Osteocyte (in vitro differentiated cells): ENCODE measurements around the gene DNASE2B. TPM values are rescaled to one million over a fixed set of nuclear protein-coding genes. Genes with fewer than 3 reads are reported as not detected.

Experiments
- DNase-seq: peaks from one replicate; pipeline ENCODE4 v3.0.0; 2021; ENCODE audit warnings: mixed read lengths; ENCODE audit not compliant: unreplicated experiment; ENCODE audit errors: extremely low spot score
- H3K27ac Mint-ChIP-seq: one replicate; pipeline ENCODE4 v1.8.0; 2021; ENCODE audit warnings: mild to moderate bottlenecking, mixed read lengths; ENCODE audit not compliant: unreplicated experiment
- H3K27me3 Mint-ChIP-seq: one replicate; pipeline ENCODE4 v1.8.0; 2021; ENCODE audit warnings: mixed read lengths; ENCODE audit not compliant: unreplicated experiment
- H3K36me3 Mint-ChIP-seq: one replicate; pipeline ENCODE4 v1.8.0; 2021; ENCODE audit warnings: mixed read lengths; ENCODE audit not compliant: unreplicated experiment
- H3K4me1 Mint-ChIP-seq: one replicate; pipeline ENCODE4 v1.8.0; 2021; ENCODE audit warnings: mixed read lengths; ENCODE audit not compliant: unreplicated experiment
- H3K4me3 Mint-ChIP-seq: one replicate; pipeline ENCODE4 v1.8.0; 2021; ENCODE audit warnings: mild to moderate bottlenecking, moderate library complexity, mixed read lengths; ENCODE audit not compliant: unreplicated experiment
- H3K9me3 Mint-ChIP-seq: one replicate; pipeline ENCODE4 v1.8.0; 2021; ENCODE audit warnings: mixed read lengths; ENCODE audit not compliant: unreplicated experiment
- total RNA-seq: library from RNA; stranded (reverse); gene quantifications from 2 replicates; pipeline ENCODE4 v1.2.1, GENCODE V29; 2021
- TF ChIP-seq, protein P1 (sequence below): fragments of 200-600 bp; sonication (generic); IDR thresholded peaks from 2 replicates; pipeline ENCODE4 v1.5.0; 2021; ENCODE audit warnings: antibody characterized with exemption, mild to moderate bottlenecking, moderate library complexity

Gene DNASE2B
- total RNA-seq, 1 donor from 2014 or later = not detected

DNA sequence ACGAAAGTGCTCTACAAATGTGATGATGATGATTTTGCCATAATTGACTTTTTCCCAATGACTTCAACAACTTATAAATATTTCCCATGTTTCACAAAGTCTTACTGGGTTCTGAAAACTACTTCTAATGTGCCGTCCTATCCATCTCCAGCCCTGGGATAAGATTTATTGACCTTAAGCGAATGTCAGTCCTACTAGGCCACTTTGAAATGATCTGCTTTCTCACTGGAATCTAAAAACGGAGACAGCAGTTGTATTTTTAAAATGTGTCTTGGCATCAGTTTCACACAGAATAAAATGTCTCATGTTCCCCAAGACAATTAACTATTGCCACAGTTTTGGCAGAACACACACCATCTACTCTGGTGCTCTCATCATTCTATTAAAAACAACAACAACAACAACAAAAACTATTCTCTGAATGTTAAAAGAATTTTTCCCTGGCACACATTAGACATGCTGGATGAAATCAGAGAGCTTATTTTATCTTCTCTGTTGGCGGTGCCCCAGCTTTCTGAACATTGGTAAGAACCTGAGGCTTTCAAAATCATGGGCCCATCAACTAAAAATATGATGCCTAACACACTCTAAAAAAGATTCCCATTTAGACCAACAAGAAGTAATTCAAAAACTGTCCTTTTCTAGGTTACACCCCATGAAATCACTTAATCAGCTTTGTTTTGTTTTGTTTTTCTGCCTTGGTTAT is 23.1 kb upstream of the DNASE2B start:
- H3K4me1 Mint-ChIP-seq = no peaks in the 10 kb centered on the region
- TF ChIP-seq, protein P1, sequence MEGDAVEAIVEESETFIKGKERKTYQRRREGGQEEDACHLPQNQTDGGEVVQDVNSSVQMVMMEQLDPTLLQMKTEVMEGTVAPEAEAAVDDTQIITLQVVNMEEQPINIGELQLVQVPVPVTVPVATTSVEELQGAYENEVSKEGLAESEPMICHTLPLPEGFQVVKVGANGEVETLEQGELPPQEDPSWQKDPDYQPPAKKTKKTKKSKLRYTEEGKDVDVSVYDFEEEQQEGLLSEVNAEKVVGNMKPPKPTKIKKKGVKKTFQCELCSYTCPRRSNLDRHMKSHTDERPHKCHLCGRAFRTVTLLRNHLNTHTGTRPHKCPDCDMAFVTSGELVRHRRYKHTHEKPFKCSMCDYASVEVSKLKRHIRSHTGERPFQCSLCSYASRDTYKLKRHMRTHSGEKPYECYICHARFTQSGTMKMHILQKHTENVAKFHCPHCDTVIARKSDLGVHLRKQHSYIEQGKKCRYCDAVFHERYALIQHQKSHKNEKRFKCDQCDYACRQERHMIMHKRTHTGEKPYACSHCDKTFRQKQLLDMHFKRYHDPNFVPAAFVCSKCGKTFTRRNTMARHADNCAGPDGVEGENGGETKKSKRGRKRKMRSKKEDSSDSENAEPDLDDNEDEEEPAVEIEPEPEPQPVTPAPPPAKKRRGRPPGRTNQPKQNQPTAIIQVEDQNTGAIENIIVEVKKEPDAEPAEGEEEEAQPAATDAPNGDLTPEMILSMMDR = no peak
- H3K4me3 Mint-ChIP-seq = no peak overlapping the region
- no peak for DNase-seq
- no peaks in the 10 kb centered on the region for H3K36me3 Mint-ChIP-seq
- H3K9me3 Mint-ChIP-seq = no peaks in the 10 kb centered on the region
- H3K27ac Mint-ChIP-seq = no peak overlapping the region
- peaks cover 4% of the 10 kb centered on the region for H3K27me3 Mint-ChIP-seq

DNA sequence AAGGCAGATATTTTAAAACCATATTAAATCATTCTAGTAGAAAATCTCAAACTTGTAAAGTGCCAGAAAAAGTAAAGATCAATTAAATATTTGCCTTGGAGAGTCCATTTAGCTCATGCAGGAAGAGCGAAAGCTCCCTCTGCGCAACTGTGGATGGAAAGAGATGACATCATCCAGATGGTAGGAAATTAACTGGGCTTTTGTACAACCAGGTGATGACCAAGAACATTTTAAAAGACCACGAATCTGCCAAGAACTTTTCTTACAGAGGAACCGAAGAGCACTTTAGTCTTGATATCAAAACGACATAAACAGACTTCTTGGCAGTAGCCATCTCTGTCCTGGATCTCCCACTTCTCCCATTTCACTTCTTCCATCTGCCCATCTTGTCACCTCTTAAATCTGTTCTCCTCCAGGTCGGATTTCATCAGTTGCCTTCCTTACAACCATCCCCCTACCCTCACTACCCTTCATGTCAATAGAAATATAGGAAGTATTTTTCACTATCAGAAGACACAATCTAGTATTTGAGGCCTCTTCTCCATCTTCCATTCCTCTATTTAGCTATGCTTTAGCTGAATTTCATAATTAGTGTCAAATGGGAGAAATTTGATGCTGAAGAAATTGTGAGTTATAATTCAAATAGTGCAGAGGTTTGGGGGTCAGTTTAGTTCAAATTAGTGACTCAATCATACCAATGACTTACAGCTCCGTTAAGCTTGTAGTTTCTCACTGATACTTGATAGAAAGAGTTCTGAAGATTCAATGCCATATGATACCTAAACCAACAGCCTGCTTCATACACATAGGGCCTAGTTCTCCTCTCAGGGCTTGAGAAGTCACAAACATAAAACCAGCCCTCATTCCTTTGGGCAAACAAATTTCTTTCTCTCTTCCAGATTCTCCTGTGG is 22.0 kb upstream of the DNASE2B start:
- Mint-ChIP-seq H3K36me3 (no peaks in the 10 kb centered on the region), H3K27ac (no peak overlapping the region), H3K27me3 (peaks cover 4% of the 10 kb centered on the region), H3K4me1 (no peaks in the 10 kb centered on the region), H3K9me3 (no peaks in the 10 kb centered on the region), H3K4me3 (no peak overlapping the region)
- TF ChIP-seq, protein P1 = no peak
- DNase-seq = no peak

DNA sequence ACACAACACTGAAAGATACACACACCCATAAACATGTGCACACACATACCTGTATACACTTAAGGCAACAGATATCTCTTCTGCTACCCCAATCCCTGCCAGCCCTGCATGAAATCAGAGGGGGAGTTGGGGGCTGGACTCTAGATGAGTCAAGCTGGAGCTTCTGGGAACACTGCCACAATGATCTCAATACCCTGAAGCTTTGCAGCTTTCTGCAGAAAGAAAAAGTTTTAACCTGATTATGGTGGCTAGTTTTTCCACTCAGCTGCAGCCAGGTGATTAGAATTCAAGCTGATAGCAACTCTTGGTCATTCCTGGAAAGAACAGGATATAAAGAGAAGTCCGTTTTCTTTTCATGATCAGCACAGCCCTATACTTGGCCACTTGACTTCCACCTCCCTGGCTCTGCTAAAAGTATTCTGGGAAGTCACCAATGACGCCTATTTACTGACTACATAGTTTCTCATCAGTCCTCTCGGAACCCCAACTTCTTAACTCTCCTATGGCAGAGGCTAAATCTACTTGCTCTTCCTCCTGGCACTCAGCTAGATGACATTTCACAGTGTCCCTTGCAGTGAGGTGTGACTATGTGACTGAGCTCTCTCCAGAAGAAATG is 20.7 kb upstream of the DNASE2B start:
- Mint-ChIP-seq H3K27me3 (peaks cover 4% of the 10 kb centered on the region), H3K9me3 (no peaks in the 10 kb centered on the region), H3K27ac (no peak overlapping the region), H3K4me1 (no peaks in the 10 kb centered on the region), H3K36me3 (no peaks in the 10 kb centered on the region), H3K4me3 (no peak overlapping the region)
- DNase-seq = no peak
- TF ChIP-seq, protein P1 = no peak

DNA sequence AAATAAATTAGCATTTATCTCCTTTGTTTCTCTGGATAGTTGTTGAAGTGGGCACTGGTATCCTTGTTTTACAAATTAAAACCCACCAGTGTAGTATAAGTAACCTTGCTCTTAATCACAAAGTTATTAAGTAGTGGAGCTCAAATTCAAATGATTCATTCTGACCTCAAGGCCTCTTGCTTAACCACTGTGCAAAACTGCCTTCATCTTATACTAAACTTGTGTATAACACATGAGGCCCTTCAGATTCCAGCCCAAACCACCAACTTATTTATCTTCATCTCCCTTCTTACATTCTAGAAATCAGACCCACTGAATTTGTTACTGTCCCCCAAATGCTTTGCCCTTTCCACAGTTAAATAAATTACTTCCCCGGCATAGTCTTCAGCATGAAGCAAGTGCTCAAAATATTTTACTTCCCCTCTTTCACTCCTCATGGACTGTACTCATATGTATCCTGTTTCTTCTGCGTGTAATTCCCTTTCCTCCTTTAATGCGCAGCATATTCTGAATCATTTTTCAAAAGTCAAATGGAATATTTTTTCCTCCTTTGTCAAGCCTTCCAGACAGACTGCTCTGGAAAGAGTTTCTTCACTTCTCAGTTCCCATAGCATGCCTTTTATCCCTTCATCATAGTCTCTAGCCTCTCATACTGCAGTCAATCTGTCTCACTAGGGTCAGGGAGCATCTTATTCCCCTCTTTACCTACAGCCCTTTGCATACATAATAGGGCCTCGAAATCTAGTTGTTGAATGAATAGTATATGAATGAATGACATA is 19.0 kb upstream of the DNASE2B start:
- Mint-ChIP-seq H3K27ac (no peak overlapping the region), H3K36me3 (no peaks in the 10 kb centered on the region), H3K4me3 (no peak overlapping the region), H3K9me3 (no peaks in the 10 kb centered on the region), H3K4me1 (no peaks in the 10 kb centered on the region), H3K27me3 (peaks cover 2% of the 10 kb centered on the region)
- TF ChIP-seq, protein P1 = no peak
- no peak for DNase-seq
